HG03045 (cell line): ENCODE measurements around the gene UBA6.
"Not testable (repeated sequence)": the region's sequence is repeated elsewhere in the genome, so short reads cannot be mapped to it uniquely, and the experiment has no call there.

Source experiments
- ATAC-seq: cut with Tn5 transposase; IDR thresholded peaks from one replicate; pipeline ENCODE4 v1.9.1; 2021; ENCODE audit warnings: mild to moderate bottlenecking, moderate library complexity; ENCODE audit not compliant: unreplicated experiment

Gene UBA6

DNA sequence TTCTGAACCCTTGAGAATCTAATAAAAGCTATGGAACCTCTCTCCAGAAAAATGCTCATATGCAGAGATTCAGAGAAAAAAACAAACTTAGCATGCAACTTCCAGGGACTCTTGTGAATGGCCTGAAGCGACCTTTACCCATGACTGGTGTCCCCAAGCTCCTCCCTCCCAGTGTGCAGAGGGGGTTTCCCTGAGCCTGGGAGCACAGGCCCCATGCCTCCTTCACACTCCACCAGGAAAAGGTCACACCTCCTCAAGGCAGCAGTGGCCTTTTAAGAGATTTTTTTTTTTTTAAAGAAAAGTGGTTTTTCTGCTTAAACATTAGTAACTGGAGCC is 13.3 kb upstream of the UBA6 start:
- ATAC-seq: peak; percentile 67

DNA sequence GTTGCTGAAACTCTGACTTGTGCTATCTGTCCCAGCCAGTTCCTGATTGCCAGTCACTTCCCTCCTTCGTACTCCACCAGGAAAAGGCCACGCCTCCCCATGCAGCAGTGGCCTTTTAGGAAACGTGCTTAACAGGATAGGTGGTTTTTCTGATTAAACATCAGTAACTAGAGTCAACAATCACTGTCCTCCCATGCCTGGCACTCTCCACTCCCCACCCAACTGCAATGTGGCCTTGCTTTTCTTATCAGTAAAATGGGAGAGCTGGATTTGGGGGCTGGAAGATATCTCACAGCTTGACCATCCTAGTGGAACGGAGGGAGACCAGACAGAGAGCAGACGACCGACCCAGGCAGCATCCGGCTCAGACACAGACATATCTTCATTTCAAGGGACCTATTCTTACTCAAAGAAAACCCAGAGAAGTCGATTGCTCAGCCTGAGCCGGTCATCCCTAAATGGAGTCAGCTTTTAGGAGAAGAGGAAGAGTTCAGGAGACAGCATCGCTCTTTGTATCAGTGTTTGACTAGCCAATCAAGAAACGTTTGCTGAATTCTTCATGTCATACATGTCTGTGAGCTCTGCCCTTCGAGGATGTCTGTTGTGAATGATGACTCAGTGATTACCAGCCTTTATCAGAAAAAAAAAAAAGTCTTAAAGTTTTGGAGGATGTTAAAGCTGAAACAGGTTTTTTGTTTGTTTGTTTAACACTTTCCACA is 12.7 kb upstream of the UBA6 start:
- no peak for ATAC-seq

DNA sequence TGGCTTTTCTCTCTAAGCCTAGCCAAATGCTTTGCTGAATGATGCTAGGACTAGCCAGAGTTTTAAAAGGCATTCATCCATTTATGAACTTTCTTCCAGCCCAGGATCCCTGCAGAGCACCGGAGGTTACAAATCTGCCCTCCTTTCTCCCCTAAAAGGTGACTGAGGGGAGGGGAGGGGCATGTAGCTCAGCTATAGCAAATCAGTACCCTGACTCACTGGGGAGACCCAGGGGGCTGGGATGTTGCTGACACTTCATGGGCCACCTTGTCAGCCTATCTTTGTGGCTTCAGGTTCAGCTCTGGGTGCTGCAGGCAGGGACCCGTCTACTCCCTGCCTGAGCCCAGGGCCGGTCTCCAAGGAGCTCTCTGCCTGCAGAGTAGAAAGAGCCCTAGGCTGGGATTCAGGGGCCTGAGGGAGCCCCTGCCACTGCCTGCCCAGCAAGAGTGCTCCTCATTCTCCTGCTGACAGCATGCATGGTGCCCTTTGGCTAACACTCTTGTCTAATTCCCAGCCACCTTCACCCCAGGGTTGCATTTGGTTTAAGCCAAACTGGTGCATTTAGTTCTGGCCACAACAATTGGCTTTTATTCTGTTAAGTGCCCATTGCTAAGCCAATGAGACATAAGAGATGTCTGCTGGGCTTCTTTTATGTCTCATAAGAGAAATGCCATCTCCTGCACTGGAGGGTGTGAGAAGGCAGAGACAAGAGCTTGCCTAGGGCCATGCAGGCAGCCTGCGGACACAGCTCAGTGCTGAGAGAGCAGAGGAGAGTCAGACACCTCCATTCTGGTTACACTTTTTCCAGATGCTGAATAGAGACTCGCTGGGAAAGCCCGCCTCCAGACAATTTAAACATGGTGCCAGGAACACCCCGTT is 11.9 kb upstream of the UBA6 start:
- ATAC-seq: no peak

DNA sequence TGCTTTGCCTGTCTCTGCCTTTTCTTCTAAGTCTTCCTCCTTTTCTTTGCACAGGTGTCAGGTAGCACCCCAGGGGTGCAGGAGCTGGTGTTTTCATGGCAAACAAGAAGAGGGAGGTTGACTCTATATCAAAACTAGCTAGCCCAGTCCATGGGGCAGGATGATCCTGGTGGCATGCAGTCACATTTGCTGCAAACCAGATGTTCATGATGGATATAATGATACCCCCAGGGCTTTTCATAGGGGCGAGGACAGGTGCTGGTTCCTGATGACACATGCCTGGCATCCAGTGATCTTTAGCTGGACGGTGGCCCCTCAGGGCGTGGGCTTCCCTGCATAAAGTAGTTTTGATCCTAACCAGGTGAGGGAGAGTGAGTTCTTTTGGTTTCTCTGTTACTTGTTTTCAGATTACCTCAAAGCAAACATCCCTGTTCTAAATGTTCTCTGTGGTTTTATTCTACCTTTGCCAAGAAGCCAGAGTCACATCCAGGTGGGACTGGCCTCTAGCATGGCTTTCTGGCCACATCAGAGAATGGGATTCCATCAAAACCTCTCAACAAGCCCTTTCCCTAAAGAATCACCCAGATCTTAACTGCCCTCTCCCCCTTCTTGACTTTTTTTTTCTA is 11.2 kb upstream of the UBA6 start:
- ATAC-seq: no peak

DNA sequence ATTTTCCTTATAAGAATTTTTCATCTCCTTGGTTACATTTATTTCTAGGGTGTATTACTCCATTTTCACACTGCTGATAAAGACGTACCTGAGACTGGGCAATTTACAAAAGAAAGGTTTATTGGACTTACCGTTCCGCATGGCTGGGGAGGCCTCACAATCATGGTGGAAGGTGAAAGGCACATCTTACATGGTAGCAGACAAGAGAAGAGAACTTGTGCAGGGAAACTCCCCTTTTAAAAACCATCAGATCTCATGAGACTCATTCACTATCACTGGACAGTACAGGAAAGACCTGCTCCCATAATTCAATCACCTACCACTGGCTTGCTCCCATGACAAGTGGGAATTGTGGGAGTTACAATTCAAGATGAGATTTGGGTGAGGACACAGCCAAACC is 5.7 kb upstream of the UBA6 start:
- ATAC-seq: not testable (repeated sequence)

DNA sequence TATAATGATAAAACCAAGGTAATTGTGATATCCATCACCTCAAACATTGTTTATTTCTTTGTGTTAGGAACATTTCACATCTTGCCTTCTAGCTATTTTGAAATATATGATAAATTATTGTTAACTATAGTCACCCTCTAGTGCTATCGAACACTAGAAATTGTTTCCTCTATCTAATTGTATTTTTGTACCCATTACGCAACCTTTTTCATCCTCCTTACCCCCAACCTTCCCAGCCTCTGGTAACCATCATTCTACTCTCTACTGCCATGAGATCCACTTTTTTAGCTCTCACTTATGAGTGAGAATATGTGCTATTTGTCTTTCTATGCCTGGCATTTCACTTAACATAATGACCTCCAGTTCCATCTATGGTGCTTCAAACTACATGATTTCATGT is 3.9 kb upstream of the UBA6 start:
- ATAC-seq: no peak

DNA sequence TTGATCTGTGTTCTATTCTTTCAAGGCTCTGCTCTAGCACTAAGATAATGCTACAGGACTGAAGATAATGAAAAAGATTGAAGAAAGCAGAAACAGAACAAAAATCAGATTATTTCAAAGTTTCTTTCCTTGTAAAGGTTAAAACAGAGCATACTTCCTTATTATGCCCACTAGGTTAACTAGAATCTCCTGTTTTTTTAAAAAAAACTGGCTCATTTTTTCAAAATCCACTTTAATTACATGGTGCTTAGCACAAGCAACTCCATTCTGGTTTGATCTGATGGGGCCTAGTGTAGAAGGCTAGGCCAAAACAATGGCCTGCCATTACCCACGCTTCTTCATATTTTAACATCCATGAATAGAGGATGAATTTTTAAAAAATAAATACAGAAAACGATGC is 1.2 kb upstream of the UBA6 start:
- no peak for ATAC-seq

DNA sequence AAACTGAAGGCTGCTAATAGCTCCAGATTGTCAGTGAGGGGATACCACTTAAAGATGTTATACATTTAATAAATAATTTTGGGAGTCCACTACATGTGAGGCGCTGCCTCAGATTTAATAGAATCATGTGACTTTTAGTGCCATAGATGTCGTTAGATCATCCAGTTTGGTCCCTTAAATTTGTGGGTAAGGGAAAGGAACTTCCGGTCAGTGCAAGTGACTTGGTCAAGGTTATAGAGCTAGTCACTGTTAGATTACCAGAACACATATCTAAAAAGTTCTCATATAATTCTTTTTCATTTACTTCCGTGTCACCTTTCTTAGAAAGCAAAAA is 529 bp upstream of the UBA6 start:
- no peak for ATAC-seq

DNA sequence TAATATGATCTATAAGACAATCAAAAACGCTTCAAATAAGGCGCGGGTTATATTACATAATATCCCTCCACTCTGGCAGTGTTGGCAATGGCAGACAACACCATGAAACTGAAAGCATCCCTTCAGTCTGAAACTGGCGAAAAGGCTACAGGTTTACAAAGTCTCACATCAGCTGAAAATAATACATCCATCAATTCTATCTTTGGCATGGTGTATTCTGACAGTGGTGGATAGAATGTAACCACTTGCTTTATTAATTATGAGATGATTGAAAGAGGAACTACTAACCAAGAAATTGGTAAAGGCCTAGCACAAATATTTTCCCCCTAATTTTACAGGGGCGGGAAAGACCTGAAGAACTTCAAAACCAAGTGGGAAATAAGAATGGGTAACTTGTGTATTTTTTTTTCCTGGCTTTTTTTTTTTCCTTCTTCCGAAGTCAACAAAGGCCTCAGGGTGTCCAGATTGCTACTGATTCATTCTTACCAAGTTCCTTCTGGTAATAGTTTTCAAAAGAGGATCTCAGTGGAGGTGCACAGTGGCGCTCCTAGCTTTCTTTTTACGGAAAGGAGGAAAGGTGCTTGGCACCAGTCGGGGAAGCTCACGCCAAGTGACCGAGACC is 728 bp downstream of the UBA6 start:
- peak; percentile 18 for ATAC-seq

DNA sequence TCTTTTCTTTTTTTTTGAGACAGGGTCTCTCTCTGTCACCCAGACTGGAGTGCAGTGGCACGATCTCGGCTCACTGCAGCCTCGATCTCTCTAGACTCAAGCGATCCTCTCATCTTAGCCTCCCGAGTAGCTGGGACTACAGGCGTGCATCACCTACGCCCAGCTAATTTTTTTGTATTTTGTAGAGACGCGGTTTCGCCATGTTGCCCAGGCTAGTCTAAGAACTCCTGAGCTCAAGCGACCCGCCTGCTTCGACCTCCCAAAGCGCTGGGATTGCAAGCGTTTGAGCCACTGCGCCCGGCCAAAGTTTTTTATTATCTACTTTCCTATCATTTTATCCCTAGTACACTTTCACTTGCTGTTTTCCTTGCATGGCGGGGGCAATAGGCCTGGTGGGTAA is 1.4 kb downstream of the UBA6 start:
- ATAC-seq: no peak

DNA sequence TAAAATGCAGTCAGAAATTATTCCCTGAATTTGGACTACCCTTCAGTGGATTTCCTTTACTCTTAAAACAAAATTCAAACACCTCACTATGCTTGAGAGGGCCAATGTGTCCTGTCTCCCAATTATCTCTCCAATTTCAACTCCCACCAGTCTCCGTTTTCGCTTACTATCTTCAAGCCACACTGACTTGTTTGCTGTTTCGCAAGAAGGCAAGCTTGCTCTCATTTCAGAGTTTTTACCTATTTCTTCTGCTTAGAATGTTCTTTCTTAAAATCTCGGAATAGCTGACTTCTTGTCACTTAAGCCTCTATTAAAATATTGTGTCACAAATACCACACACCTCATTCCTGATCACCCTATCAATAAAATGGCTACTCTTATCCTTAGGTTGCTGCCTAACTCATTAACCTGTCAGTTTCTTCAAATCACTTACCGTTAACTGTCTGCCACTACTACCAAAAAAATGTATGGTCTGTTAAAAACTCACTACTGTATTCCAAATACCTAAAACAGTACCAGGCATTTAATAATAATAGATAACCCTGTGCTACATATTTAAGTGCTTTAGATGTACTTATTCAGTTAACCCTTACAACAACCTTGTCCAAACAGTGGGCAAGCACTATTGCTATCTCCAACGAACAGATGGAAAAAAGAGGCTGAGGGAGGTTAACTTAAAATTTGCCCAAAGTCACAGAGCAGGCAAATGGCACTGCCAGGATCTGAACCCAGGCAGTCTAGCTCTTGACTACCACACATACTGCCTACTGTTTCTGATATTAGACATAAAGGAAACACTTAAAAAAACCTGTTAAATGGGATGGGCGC is 2.9 kb downstream of the UBA6 start:
- no peak for ATAC-seq

DNA sequence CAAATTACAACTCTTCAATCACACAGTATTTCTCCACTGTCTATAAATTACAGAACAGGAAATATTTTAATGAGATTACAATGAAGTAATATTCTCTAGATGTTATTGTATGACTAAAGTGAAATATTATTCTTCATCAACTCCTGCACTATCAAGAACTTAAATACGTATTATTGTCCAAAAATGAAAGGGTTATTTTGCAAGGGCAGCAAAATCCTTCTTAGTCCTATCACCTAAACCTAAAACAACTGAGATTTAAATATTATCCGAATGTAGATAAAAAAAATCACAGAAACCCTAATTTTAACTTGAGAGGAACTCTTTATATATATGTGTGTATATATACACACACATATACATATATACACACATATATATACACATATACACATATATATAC is 4.9 kb downstream of the UBA6 start:
- no peak for ATAC-seq

DNA sequence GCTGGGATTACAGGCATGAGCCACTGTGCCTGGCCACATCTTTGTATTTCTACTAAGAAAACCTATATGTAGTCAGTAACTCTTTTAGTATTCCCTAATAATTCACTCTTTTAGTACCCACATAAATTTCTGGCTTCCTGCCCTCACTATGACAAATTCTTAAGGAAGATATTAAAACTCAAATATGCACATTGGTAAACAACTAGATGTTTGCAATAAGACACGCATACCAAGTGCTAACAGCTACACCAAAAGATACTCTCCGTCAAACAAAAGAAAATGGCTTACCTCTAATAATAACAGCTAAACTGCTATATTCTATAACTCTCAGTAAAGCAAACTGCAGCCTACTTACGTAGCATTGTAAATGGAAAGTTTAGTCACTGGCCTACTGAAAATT is 6.3 kb downstream of the UBA6 start:
- no peak for ATAC-seq

DNA sequence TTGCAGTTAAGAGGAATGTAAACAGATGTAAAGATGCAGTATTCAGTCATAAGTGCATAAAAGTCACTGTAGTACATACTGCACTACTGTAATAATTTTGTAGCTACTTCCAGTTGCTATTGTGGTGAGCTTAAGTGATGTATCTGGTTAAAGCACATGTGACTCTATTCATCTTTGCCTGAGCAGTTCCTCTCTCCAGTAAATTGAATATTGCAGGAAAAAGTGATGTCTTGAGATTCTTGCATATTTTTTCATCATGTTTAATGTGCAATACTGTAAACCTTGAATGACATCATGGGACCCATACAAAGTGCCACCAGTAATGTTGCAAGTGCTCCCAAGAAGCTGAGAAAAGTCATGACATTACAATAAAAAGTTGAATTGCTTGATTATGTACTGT is 9.6 kb downstream of the UBA6 start:
- ATAC-seq: no peak

DNA sequence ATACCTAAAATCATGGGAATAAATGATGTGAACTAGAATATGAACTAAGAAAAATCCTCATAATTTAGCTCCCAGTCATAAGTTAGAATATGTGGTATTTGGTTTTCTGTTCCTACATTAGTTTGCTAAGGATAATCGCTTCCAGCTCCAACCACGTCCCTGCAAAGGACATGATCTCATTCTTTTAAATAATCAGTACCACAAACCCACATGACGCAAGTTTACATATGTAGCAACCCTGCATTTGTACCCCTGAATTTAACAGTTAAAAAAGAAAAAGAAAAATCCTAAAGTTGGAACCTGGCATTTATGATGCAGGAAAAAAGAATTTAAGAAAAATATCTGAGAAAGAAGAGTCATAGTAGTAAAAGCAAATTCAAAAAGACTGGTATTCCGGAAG is 13.3 kb downstream of the UBA6 start:
- ATAC-seq: no peak

DNA sequence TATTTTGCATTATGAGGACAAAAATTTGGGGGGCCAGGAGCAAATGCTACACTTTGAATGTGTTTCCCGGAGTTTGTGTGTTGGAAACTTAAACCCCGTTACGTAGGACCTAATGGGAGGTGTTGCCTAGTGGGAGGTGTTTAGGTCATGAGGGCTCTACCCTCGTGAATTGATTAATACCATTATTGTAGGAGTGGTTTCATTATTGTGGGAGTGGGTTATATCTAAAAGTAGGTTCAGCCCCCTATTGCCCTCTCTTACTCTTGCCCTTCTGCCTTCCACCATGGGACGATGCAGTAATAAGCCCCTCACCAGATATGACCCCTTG is 15.5 kb downstream of the UBA6 start:
- ATAC-seq: no peak

DNA sequence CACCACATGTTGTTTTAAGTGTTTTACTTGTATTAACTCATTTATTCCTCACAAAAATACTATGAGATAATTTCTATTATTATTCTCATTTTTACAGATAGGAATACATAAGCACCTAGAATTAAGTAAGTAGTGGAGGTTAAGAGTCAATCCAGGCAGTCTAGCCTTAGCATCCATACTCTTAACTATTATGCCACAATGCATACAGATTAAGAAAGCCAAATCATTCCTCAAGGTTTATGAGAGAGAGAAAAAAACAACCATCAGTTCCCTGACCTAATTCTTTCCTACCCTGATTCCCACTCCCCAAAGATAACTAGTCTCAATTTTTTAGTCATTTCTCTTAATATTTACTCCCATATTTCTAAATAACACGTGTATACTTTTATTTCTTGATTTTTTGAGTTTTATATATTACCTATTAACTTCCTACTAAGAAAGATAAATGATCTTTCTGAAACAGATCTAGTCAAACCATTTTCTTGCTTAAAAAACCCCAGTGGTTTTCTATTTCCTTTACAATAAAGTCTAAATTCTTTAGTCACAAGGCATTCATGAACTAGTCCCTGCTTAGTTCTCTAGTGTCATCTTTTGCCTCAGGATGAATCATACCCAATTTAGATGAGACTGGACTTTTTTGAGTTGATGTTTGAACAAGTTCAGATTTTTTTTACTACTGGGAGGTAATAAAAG is 16.0 kb downstream of the UBA6 start:
- no peak for ATAC-seq

DNA sequence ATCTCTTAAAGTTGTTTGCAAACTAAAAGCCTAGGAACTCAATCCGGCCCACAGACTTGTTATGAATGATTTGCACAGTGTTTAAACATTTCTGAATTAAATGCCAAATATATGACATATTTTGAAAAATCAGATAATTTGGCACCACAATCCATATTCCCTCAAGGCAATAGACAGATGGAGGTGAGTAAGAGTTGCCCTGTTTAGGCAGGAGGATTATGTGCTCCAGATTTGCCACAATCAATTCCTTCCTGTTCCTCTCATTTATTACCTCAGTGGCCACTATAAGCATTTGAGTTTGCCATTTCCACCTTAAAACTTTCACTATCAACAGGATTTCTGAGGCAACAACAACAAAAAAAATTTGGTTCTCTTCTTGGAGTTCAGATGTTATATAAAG is 18.7 kb downstream of the UBA6 start:
- ATAC-seq: no peak

DNA sequence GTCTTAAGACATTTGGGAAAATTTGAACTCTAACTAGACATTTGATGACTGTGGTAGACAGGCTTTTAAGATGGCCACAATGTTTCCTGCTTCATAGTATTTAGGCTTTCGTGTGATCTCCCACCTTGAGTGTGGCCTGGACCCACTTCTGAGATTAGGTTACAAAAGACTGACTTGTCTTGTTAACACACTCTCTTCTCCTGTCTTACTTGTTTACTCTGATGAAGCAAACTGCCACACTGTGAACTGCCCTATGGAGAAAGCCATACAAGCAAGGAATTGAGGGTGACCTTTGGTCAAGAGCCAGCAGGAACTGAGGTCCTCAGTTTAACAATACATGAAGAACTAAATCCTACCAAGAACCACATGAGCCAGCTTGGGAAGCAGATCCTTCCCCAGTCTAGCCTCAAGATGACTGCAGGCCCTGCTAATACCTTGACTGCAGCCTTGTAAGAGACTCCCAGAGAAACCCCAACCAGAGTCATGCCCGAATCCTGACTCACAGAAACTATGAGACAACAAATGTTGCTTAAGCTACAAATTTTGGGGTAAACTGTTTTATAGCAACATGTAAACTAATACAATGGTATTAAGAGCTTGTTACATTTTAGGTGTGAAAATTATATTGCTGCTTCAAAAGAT is 20.3 kb downstream of the UBA6 start:
- no peak for ATAC-seq

DNA sequence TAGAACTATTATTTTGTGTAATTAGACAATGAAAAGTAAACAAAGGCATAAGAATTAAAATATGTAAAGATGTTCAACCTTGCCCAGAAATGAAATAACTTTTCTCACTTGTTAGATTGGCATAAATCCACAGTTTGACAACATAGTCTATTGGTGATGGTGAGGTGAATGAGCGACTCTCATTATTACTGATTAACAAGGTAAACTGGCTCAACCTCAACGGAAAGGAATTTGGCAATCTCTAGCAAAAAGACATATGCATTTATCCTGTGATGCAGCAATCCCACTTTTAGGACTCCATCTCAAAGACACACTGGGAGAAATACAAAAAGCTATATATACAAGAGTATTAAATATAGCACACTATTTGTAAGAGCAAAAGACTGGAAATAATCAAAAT is 22.3 kb downstream of the UBA6 start:
- no peak for ATAC-seq
